ENCODE results near the gene EGLN3.
A peak's percentile ranks its signal among the peaks of the same experiment; 100 is the strongest.

Gene EGLN3

DNA sequence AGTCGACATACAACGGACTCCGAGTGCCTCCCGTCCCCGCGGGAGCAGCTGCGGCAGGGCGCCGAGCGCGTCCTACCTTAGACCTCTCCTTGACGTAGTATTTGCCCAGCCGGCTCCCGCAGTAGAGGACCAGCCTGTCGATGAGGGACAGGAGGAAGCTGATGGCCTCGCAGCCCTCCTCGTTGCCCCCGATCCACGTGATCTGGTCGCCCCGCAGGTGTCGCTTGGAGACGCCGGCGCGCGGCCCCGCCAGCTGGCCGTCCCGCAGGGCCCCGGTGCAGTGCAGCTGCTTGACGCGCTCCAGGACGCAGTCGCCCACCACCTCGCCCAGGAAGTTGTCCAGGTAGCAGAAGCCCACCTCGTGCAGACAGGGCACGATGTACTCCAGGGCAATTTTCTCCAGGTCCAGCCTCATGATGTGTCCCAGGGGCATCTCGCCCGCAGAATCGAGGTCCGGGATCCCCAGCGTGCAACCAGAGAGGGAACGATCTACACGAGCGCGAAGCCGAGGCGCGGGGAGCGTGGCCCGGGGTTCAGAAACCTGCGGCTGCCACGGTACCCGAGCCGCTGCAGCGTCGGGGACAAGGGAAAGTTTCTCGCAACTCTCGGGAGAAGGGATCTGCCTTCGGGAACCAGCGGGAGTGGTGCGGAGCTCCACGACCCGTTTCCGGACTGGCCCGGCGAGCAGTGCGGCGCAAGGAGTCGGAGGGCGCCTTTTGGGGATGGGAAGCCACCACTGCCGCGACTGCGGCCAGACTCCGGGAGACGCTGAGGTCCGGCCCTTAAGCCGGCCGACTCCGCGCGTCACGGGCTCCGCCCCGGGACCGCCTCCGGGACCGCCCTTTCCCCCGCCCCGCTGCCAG, at the start of gene EGLN3:
EGLN3 (minus strand) TSS at position 755 of the 863 bp plus-strand sequence; CDS start at position 433, 322 bp downstream.
- TF ChIP-seq, protein P1, sequence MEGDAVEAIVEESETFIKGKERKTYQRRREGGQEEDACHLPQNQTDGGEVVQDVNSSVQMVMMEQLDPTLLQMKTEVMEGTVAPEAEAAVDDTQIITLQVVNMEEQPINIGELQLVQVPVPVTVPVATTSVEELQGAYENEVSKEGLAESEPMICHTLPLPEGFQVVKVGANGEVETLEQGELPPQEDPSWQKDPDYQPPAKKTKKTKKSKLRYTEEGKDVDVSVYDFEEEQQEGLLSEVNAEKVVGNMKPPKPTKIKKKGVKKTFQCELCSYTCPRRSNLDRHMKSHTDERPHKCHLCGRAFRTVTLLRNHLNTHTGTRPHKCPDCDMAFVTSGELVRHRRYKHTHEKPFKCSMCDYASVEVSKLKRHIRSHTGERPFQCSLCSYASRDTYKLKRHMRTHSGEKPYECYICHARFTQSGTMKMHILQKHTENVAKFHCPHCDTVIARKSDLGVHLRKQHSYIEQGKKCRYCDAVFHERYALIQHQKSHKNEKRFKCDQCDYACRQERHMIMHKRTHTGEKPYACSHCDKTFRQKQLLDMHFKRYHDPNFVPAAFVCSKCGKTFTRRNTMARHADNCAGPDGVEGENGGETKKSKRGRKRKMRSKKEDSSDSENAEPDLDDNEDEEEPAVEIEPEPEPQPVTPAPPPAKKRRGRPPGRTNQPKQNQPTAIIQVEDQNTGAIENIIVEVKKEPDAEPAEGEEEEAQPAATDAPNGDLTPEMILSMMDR (conservative IDR thresholded peaks at IDR 0.05; ENCODE audit: low read length): no peak
- H3K4me3 ChIP-seq (ENCODE audit: low read length): peak within 1 kb of the TSS; percentile 65
- DNase-seq (ENCODE audit: low read depth): peak; percentile 51

DNA sequence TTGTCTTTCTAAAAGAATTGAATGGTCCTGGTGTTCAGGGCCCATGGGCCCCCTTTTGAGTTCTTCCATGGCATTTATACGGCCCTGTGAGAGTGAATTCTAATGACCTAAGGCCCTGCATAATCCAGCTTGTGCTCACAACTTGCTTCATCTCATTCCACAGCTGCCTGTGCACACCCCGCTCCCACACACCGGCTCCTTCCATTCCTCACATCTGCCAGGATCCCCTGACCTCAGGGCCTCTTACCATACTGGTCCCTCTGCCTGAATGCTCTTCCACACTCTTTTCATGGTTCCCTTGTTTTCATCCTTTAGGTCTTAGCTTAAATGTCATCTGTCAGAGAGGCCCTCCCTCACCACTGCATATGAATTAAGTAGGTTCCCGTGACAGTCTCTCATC, 49.5 kb upstream of the EGLN3 start:
- H3K4me3 ChIP-seq (ENCODE audit: low read length): no peak overlapping the region
- DNase-seq (ENCODE audit: low read depth): no peak
- TF ChIP-seq, protein P1 (conservative IDR thresholded peaks at IDR 0.05; ENCODE audit: low read length): no peak

DNA sequence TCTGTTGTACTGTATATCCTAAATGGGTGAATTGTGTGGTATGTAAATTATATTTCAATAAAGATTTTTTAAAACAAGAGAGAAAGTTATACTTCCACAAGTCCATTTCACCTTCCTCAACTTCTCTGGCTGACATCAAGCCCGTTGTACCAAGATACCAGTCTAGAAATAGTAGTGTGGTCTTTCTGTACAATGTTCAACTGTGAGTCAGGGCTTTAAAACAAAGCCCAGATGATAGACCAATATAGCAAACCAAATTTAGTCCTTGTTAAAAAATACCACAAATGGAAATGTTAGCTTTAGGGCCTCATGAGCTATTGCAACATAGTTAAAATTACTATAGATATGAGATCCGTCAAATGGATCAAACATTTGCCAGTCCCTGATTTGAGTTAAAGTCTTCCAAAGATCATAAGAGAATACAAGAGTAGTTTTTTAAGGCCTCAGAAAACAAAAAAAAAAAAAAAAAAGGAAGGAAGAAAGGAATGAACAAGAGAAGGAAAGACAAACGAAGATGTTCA, 49.0 kb upstream of the EGLN3 start:
- TF ChIP-seq, protein P1 (conservative IDR thresholded peaks at IDR 0.05; ENCODE audit: low read length): no peak
- no peak for DNase-seq (ENCODE audit: low read depth)
- no peak overlapping the region for H3K4me3 ChIP-seq (ENCODE audit: low read length)

DNA sequence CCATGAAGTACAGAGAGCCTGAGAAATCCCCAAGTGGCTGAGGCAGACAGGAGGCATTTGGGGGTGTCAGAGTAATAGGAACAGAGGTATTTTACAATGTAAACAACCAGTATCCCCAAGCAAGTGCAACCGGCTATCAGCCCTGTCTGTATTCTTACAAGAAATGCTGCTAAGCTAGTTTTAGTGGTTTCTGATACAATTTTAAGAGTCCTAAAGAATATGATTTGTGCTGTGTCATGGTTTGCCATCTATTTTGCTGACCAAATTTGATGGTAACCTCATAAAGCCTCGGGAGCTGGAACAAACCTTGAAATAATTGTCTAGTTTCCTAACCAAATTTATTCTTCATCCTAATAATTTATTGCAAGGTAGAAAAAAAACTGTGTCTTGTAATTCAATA, 46.7 kb upstream of the EGLN3 start:
- TF ChIP-seq, protein P1 (conservative IDR thresholded peaks at IDR 0.05; ENCODE audit: low read length): no peak
- DNase-seq (ENCODE audit: low read depth): no peak
- no peak overlapping the region for H3K4me3 ChIP-seq (ENCODE audit: low read length)

DNA sequence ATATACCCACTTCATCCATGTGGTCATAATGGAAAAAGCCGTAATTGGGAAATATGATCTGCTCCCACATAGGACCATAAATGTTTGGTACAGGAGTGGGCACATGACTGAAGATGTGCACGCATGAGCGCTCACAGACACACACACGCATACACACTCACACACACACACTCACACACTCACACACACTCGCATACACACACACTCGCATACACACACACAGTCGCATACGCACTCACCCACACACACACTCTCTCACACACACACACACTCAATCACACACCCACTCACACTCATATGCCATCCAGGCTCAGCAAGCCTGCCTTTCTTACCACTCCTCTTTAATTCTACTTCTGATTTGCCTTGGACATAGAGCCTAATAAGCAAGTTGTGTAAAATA, 45.6 kb upstream of the EGLN3 start:
- H3K4me3 ChIP-seq (ENCODE audit: low read length): no peak overlapping the region
- no peak for DNase-seq (ENCODE audit: low read depth)
- TF ChIP-seq, protein P1 (conservative IDR thresholded peaks at IDR 0.05; ENCODE audit: low read length): no peak

DNA sequence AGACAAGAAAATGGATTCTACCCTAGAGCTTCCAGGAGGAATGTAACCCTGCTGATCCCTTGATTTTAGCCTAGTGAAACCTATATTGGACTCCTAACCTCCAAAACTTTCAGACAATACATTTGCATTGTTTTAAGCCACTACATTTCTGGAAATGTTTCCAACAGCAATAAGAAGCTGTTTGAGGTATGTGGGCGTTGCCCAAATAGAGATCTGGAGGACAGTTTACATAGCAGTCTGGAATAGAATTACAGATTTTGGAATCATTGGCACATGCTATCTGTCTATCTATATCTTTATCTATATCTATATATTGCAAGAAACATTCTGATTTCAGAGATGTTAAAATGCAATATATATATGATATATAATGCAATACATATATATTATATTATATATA, 42.4 kb upstream of the EGLN3 start:
- DNase-seq (ENCODE audit: low read depth): peak; percentile 4
- no peak overlapping the region for H3K4me3 ChIP-seq (ENCODE audit: low read length)
- TF ChIP-seq, protein P1 (conservative IDR thresholded peaks at IDR 0.05; ENCODE audit: low read length): no peak
